ENCODE measurements around the gene NEDD8.
A peak's percentile ranks its signal among the peaks of the same experiment; 100 is the strongest.

The NEDD8 gene

DNA sequence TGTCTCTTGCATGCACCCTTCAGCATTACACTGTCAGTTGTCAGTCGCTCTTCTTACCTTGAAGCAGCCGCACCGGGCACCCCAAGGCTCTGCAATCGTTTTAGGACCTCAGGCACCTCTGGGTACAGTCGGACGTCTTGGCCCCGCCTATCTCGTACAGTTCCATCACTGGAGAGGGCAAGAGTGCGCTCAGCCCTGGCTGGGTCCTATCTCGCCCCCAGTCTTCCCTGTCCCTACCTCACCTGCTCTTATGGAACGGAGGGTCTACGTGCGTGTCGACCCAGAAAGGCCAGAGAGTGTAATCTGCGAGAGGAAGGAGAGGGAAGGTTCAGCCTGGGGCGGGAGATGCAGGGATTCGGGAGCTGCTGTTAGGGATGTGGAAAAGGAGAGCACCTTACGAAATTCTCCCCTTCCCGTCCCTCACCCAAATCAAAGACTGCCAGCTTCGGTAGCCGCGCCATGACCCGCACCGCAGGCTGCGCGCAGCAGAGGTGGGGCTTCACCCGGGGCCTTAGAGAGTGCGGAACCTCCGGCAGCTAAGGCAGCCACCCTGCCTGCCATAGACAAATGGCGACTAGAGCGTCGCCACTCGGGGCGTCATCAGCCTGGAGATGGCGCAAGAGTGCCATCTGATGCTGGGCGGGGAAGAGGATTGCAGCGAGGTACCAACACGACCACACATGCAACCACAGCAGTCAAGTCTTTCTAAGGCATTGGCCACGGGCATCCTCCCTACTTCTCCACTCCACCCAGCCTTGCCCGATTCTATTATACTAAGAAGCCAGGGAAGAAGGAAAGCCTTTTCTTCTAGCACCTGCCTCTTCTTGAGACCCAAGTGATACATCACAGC lies 16.4 kb downstream of the NEDD8 start, which contains the start of gene MDP1 (continued):
- TF ChIP-seq ZNF707 (tag by site-specific recombination; IDR thresholded peaks at IDR 0.05) (no peak), ZNF529 (tag by site-specific recombination; IDR thresholded peaks at IDR 0.05; ENCODE audit: insufficient replicate concordance) (no peak), IKZF3 (tag by site-specific recombination; IDR thresholded peaks at IDR 0.05) (no peak), TCF7L2 (IDR thresholded peaks at IDR 0.05; ENCODE audit: borderline replicate concordance, low read depth, low read length) (no peak), ZNF433 (tag by site-specific recombination; IDR thresholded peaks at IDR 0.05; ENCODE audit: low read depth) (no peak), ZNF510 (tag by site-specific recombination; IDR thresholded peaks at IDR 0.05; ENCODE audit: insufficient replicate concordance) (no peak), ZEB2 (tag by site-specific recombination; IDR thresholded peaks at IDR 0.05) (peak; percentile 69), ZNF24 (tag by site-specific recombination; IDR thresholded peaks at IDR 0.05) (no peak; the same call in 1 of the 2 replicates), ZNF626 (tag by site-specific recombination; IDR thresholded peaks at IDR 0.05) (no peak), ZNF221 (tag by site-specific recombination; IDR thresholded peaks at IDR 0.05; ENCODE audit: borderline replicate concordance) (no peak), ZNF223 (tag by site-specific recombination; IDR thresholded peaks at IDR 0.05) (no peak), ZNF155 (tag by site-specific recombination; IDR thresholded peaks at IDR 0.05) (no peak), ZNF660 (tag by site-specific recombination; IDR thresholded peaks at IDR 0.05) (peak; percentile 79), ZNF324 (tag by site-specific recombination; IDR thresholded peaks at IDR 0.05) (peak; percentile 76; the same call in 1 of the 2 replicates), ZBTB17 (tag by site-specific recombination; IDR thresholded peaks at IDR 0.05) (peak; percentile 87), ZNF677 (tag by site-specific recombination; IDR thresholded peaks at IDR 0.05) (no peak), ZNF610 (tag by site-specific recombination; IDR thresholded peaks at IDR 0.05; ENCODE audit: borderline replicate concordance) (peak; percentile 66; the same call in 1 of the 2 replicates), ZNF776 (tag by site-specific recombination; IDR thresholded peaks at IDR 0.05; ENCODE audit: borderline replicate concordance) (no peak), ZXDB (tag by site-specific recombination; IDR thresholded peaks at IDR 0.05) (peak; percentile 85; the same call in 1 of the 2 replicates), ZNF777 (tag by site-specific recombination; IDR thresholded peaks at IDR 0.05; ENCODE audit: borderline replicate concordance) (no peak), ZNF623 (tag by site-specific recombination; IDR thresholded peaks at IDR 0.05) (peak; percentile 15; the same call in 1 of the 2 replicates), HOXD13 (CRISPR knock-in tag; IDR thresholded peaks at IDR 0.05; ENCODE audit: borderline replicate concordance) (no peak), ZNF600 (tag by site-specific recombination; IDR thresholded peaks at IDR 0.05) (peak; percentile 93), ZNF114 (tag by site-specific recombination; IDR thresholded peaks at IDR 0.05) (no peak), WT1 (tag by site-specific recombination; IDR thresholded peaks at IDR 0.05) (0 out of 2 replicates have a peak, but pooled peaks have one; percentile 32)
- TF ChIP-seq, protein P1, sequence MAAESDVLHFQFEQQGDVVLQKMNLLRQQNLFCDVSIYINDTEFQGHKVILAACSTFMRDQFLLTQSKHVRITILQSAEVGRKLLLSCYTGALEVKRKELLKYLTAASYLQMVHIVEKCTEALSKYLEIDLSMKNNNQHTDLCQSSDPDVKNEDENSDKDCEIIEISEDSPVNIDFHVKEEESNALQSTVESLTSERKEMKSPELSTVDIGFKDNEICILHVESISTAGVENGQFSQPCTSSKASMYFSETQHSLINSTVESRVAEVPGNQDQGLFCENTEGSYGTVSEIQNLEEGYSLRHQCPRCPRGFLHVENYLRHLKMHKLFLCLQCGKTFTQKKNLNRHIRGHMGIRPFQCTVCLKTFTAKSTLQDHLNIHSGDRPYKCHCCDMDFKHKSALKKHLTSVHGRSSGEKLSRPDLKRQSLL (tag by site-specific recombination; IDR thresholded peaks at IDR 0.05): no peak
- TF ChIP-seq, protein P2, sequence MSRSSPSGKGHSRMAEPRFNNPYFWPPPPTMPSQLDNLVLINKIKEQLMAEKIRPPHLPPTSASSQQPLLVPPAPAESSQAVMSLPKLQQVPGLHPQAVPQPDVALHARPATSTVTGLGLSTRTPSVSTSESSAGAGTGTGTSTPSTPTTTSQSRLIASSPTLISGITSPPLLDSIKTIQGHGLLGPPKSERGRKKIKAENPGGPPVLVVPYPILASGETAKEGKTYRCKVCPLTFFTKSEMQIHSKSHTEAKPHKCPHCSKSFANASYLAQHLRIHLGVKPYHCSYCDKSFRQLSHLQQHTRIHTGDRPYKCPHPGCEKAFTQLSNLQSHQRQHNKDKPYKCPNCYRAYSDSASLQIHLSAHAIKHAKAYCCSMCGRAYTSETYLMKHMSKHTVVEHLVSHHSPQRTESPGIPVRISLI (tag by site-specific recombination; IDR thresholded peaks at IDR 0.05): no peak
- TF ChIP-seq, protein P3, sequence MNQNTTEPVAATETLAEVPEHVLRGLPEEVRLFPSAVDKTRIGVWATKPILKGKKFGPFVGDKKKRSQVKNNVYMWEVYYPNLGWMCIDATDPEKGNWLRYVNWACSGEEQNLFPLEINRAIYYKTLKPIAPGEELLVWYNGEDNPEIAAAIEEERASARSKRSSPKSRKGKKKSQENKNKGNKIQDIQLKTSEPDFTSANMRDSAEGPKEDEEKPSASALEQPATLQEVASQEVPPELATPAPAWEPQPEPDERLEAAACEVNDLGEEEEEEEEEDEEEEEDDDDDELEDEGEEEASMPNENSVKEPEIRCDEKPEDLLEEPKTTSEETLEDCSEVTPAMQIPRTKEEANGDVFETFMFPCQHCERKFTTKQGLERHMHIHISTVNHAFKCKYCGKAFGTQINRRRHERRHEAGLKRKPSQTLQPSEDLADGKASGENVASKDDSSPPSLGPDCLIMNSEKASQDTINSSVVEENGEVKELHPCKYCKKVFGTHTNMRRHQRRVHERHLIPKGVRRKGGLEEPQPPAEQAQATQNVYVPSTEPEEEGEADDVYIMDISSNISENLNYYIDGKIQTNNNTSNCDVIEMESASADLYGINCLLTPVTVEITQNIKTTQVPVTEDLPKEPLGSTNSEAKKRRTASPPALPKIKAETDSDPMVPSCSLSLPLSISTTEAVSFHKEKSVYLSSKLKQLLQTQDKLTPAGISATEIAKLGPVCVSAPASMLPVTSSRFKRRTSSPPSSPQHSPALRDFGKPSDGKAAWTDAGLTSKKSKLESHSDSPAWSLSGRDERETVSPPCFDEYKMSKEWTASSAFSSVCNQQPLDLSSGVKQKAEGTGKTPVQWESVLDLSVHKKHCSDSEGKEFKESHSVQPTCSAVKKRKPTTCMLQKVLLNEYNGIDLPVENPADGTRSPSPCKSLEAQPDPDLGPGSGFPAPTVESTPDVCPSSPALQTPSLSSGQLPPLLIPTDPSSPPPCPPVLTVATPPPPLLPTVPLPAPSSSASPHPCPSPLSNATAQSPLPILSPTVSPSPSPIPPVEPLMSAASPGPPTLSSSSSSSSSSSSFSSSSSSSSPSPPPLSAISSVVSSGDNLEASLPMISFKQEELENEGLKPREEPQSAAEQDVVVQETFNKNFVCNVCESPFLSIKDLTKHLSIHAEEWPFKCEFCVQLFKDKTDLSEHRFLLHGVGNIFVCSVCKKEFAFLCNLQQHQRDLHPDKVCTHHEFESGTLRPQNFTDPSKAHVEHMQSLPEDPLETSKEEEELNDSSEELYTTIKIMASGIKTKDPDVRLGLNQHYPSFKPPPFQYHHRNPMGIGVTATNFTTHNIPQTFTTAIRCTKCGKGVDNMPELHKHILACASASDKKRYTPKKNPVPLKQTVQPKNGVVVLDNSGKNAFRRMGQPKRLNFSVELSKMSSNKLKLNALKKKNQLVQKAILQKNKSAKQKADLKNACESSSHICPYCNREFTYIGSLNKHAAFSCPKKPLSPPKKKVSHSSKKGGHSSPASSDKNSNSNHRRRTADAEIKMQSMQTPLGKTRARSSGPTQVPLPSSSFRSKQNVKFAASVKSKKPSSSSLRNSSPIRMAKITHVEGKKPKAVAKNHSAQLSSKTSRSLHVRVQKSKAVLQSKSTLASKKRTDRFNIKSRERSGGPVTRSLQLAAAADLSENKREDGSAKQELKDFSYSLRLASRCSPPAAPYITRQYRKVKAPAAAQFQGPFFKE (tag by site-specific recombination; IDR thresholded peaks at IDR 0.05; ENCODE audit: borderline replicate concordance): no peak
- TF ChIP-seq, protein P4, sequence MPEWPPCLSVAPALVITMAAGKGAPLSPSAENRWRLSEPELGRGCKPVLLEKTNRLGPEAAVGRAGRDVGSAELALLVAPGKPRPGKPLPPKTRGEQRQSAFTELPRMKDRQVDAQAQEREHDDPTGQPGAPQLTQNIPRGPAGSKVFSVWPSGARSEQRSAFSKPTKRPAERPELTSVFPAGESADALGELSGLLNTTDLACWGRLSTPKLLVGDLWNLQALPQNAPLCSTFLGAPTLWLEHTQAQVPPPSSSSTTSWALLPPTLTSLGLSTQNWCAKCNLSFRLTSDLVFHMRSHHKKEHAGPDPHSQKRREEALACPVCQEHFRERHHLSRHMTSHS (tag by site-specific recombination; IDR thresholded peaks at IDR 0.05): no peak
- TF ChIP-seq, protein P5, sequence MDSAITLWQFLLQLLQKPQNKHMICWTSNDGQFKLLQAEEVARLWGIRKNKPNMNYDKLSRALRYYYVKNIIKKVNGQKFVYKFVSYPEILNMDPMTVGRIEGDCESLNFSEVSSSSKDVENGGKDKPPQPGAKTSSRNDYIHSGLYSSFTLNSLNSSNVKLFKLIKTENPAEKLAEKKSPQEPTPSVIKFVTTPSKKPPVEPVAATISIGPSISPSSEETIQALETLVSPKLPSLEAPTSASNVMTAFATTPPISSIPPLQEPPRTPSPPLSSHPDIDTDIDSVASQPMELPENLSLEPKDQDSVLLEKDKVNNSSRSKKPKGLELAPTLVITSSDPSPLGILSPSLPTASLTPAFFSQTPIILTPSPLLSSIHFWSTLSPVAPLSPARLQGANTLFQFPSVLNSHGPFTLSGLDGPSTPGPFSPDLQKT (IDR thresholded peaks at IDR 0.05; ENCODE audit: borderline replicate concordance, low read depth, low read length): no peak

Data from HEK293 (cell line).